Mesenchymal stem cell (in vitro differentiated cells and primary cell): ENCODE results near the gene DENND4A.

Experiments
- DNase-seq: peaks from one replicate; pipeline ENCODE4 v3.0.0-alpha.2; 2013
- H2AFZ ChIP-seq: one replicate; pipeline ENCODE4 v1.6.1; 2013; ENCODE audit warnings: low read depth, mild to moderate bottlenecking, control low read depth, inconsistent platforms, low read length, moderate library complexity
- H2AK5ac ChIP-seq: 2 replicates; pipeline ENCODE4 v1.6.1; 2013; ENCODE audit warnings: low read length, moderate library complexity, mild to moderate bottlenecking, inconsistent platforms; ENCODE audit not compliant: severe bottlenecking
- H2BK120ac ChIP-seq: one replicate; pipeline ENCODE4 v1.6.1; 2013; ENCODE audit warnings: low read depth, mild to moderate bottlenecking, inconsistent platforms, low read length, moderate library complexity
- H2BK12ac ChIP-seq, 2 experiments: one replicate each; pipeline ENCODE4 v1.6.1; 2013; ENCODE audit warnings: inconsistent platforms in 2 of 2, low read length in 2 of 2, mild to moderate bottlenecking in 2 of 2, moderate library complexity in 2 of 2, control low read depth in 1 of 2
- H2BK15ac ChIP-seq: one replicate; pipeline ENCODE4 v1.6.1; 2013; ENCODE audit warnings: mild to moderate bottlenecking, low read depth, inconsistent platforms; ENCODE audit not compliant: poor library complexity, severe bottlenecking
- H2BK5ac ChIP-seq: 2 replicates; pipeline ENCODE4 v1.6.1; 2013; ENCODE audit warnings: low read depth, mild to moderate bottlenecking, low read length, control low read depth, inconsistent platforms; ENCODE audit not compliant: poor library complexity, severe bottlenecking
- H3K14ac ChIP-seq, 2 experiments: one replicate each; pipeline ENCODE4 v1.6.1; 2013; ENCODE audit warnings: inconsistent platforms in 2 of 2, low read length in 2 of 2, control low read depth in 1 of 2, mild to moderate bottlenecking in 1 of 2, moderate library complexity in 1 of 2
- H3K18ac ChIP-seq, 2 experiments: one replicate each; pipeline ENCODE4 v1.6.1; 2013; ENCODE audit warnings: inconsistent platforms in 2 of 2, low read length in 2 of 2, control low read depth in 1 of 2, low read depth in 1 of 2, mild to moderate bottlenecking in 1 of 2
- H3K23ac ChIP-seq, 2 experiments: one replicate each; pipeline ENCODE4 v1.6.1; 2013; ENCODE audit warnings: inconsistent platforms in 2 of 2, low read length in 2 of 2, mild to moderate bottlenecking in 2 of 2, moderate library complexity in 2 of 2, control low read depth in 1 of 2
- H3K27ac ChIP-seq: 2 replicates; pipeline ENCODE4 v1.5.1; 2013; ENCODE audit warnings: mild to moderate bottlenecking, moderate library complexity, low read length, control low read depth, inconsistent platforms; ENCODE audit not compliant: poor library complexity, severe bottlenecking
- H3K27me3 ChIP-seq, 2 experiments: 2 replicates each; pipeline versions ENCODE4 v1.6.1 to v1.7.0; 2013; ENCODE audit warnings: low read length in 2 of 2, mild to moderate bottlenecking in 2 of 2, moderate library complexity in 2 of 2, control low read depth in 1 of 2, inconsistent platforms in 1 of 2; ENCODE audit not compliant: control insufficient read depth in 1 of 2, insufficient read depth in 1 of 2
- H3K36me3 ChIP-seq, 2 experiments: 2 replicates each; pipeline versions ENCODE4 v1.6.1 to v1.7.0; 2013; ENCODE audit warnings: low read length in 2 of 2, control low read depth in 1 of 2, inconsistent platforms in 1 of 2, low read depth in 1 of 2, mild to moderate bottlenecking in 1 of 2; ENCODE audit not compliant: insufficient read depth in 2 of 2, control insufficient read depth in 1 of 2
- H3K4ac ChIP-seq, 2 experiments: one replicate each; pipeline ENCODE4 v1.6.1; 2013; ENCODE audit warnings: inconsistent platforms in 2 of 2, low read length in 2 of 2, mild to moderate bottlenecking in 2 of 2, moderate library complexity in 2 of 2, control low read depth in 1 of 2, low read depth in 1 of 2
- H3K4me1 ChIP-seq: 2 replicates; pipeline ENCODE4 v1.6.1; 2013; ENCODE audit warnings: low read depth, low read length, control low read depth; ENCODE audit not compliant: control insufficient read depth, insufficient read depth
- H3K4me2 ChIP-seq: 2 replicates; pipeline ENCODE4 v1.6.1; 2013; ENCODE audit warnings: low read length, mild to moderate bottlenecking, inconsistent platforms; ENCODE audit not compliant: poor library complexity, severe bottlenecking
- H3K4me3 ChIP-seq, 2 experiments: 2 replicates each; pipeline versions ENCODE4 v1.5.1 to v1.7.0; 2013; ENCODE audit warnings: low read length in 2 of 2, mild to moderate bottlenecking in 2 of 2, control low read depth in 1 of 2, low read depth in 1 of 2; ENCODE audit not compliant: insufficient read depth in 1 of 2
- H3K79me1 ChIP-seq: replicated peaks from 2 replicates; pipeline ENCODE4 v1.6.1; 2013; ENCODE audit warnings: mild to moderate bottlenecking, control low read depth, low read length, inconsistent platforms; ENCODE audit not compliant: poor library complexity, severe bottlenecking
- H3K9ac ChIP-seq: 2 replicates; pipeline ENCODE4 v1.7.0; 2013; ENCODE audit warnings: mild to moderate bottlenecking, low read length, moderate library complexity
- H3K9me3 ChIP-seq: 2 replicates; pipeline ENCODE4 v1.7.0; 2013; ENCODE audit warnings: mild to moderate bottlenecking, low read length; ENCODE audit not compliant: control insufficient read depth
- H4K8ac ChIP-seq: one replicate; pipeline ENCODE4 v1.6.1; 2013; ENCODE audit warnings: inconsistent platforms, mild to moderate bottlenecking, low read length, moderate library complexity
- H4K91ac ChIP-seq: one replicate; pipeline ENCODE4 v1.6.1; 2013; ENCODE audit warnings: mild to moderate bottlenecking, low read length, inconsistent platforms
- WGBS: methylation state at CpG from one replicate; pipeline ENCODE4 v1.1.7; 2013; ENCODE audit warnings: mixed read lengths; 5-methylcytosine and 5-hydroxymethylcytosine counted together

The DENND4A gene

GRCh38 chr15:65789759-65790425, 2.2 kb downstream of the DENND4A start:
- Histone ChIP-seq H3K27me3 (no peaks in the 10 kb centered on the region), H4K91ac (no peak overlapping the region), H3K4ac (no peak overlapping the region), H2BK120ac (no peak overlapping the region), H2AK5ac (no peak overlapping the region), H2BK15ac (no peak overlapping the region), H3K9me3 (no peaks in the 10 kb centered on the region), H3K36me3 (no peaks in the 10 kb centered on the region), H4K8ac (no peak overlapping the region), H3K9ac (peak overlapping the region; percentile 94), H2BK12ac (no peak overlapping the region), H3K14ac (no peak overlapping the region), H3K4me1 (peaks cover 7% of the 10 kb centered on the region), H3K23ac (no peak overlapping the region), H3K79me1 (peaks cover 3% of the 10 kb centered on the region), H3K18ac (no peak overlapping the region), H3K4me3 (peak overlapping the region in 1 of 2 experiments; percentile 87), H2AFZ (no peak overlapping the region), H3K27ac (no peak overlapping the region), H3K4me2 (no peak overlapping the region), H2BK5ac (no peak overlapping the region)
- WGBS: 97% methylated on average over 6 of the region's 10 CpGs
- no peak for DNase-seq

GRCh38 chr15:65789105-65789504, 3.0 kb downstream of the DENND4A start:
- H3K27ac ChIP-seq: no peak overlapping the region
- H3K27me3 ChIP-seq: no peaks in the 10 kb centered on the region
- H3K18ac ChIP-seq: no peak overlapping the region
- H3K4me1 ChIP-seq: peaks cover 7% of the 10 kb centered on the region
- DNase-seq: no peak
- H4K91ac ChIP-seq: no peak overlapping the region
- H3K4me2 ChIP-seq: no peak overlapping the region
- no peak overlapping the region for H3K4ac ChIP-seq
- no peak overlapping the region for H2BK120ac ChIP-seq
- WGBS: 100% methylated on average over 1 of the region's 3 CpGs
- H3K9me3 ChIP-seq: no peaks in the 10 kb centered on the region
- peaks cover 3% of the 10 kb centered on the region for H3K79me1 ChIP-seq
- no peak overlapping the region for H3K4me3 ChIP-seq
- no peaks in the 10 kb centered on the region for H3K36me3 ChIP-seq
- no peak overlapping the region for H4K8ac ChIP-seq
- no peak overlapping the region for H3K23ac ChIP-seq
- H2AK5ac ChIP-seq: no peak overlapping the region
- H2BK12ac ChIP-seq: no peak overlapping the region
- no peak overlapping the region for H2BK15ac ChIP-seq
- no peak overlapping the region for H3K14ac ChIP-seq
- H2AFZ ChIP-seq: no peak overlapping the region
- H3K9ac ChIP-seq: no peak overlapping the region
- H2BK5ac ChIP-seq: no peak overlapping the region

GRCh38 chr15:65787260-65787659, 4.8 kb downstream of the DENND4A start:
- no peak overlapping the region for H2BK12ac ChIP-seq
- no peak overlapping the region for H4K8ac ChIP-seq
- H3K36me3 ChIP-seq: peaks cover 0 to 3% of the 10 kb centered on the region in 2 experiments
- no peak overlapping the region for H2BK5ac ChIP-seq
- H3K4me3 ChIP-seq: no peak overlapping the region
- H2BK120ac ChIP-seq: no peak overlapping the region
- no peak for DNase-seq
- no peaks in the 10 kb centered on the region for H3K9me3 ChIP-seq
- H3K9ac ChIP-seq: peak overlapping the region; percentile 39
- peaks cover 4% of the 10 kb centered on the region for H3K4me1 ChIP-seq
- no peak overlapping the region for H2AFZ ChIP-seq
- H3K79me1 ChIP-seq: peaks cover 4% of the 10 kb centered on the region
- 63% methylated on average over 2 of the region's 2 CpGs for WGBS
- H3K27ac ChIP-seq: peak overlapping the region; percentile 36
- H3K27me3 ChIP-seq: no peaks in the 10 kb centered on the region
- no peak overlapping the region for H2BK15ac ChIP-seq
- H2AK5ac ChIP-seq: no peak overlapping the region
- H3K23ac ChIP-seq: no peak overlapping the region
- no peak overlapping the region for H3K14ac ChIP-seq
- no peak overlapping the region for H3K18ac ChIP-seq
- no peak overlapping the region for H4K91ac ChIP-seq
- no peak overlapping the region for H3K4ac ChIP-seq
- H3K4me2 ChIP-seq: no peak overlapping the region

GRCh38 chr15:65785151-65785550, 6.9 kb downstream of the DENND4A start:
- Histone ChIP-seq H3K79me1 (peaks cover 9% of the 10 kb centered on the region), H2AK5ac (no peak overlapping the region), H3K27ac (no peak overlapping the region), H3K18ac (no peak overlapping the region), H3K4me2 (no peak overlapping the region), H2BK120ac (no peak overlapping the region), H3K9me3 (no peaks in the 10 kb centered on the region), H3K27me3 (no peaks in the 10 kb centered on the region), H3K36me3 (peaks cover 0 to 3% of the 10 kb centered on the region in 2 experiments), H3K14ac (no peak overlapping the region), H3K4me3 (no peak overlapping the region), H2AFZ (no peak overlapping the region), H4K8ac (no peak overlapping the region), H2BK12ac (no peak overlapping the region), H2BK15ac (no peak overlapping the region), H2BK5ac (no peak overlapping the region), H3K23ac (no peak overlapping the region), H3K4me1 (peaks cover 4% of the 10 kb centered on the region), H3K4ac (no peak overlapping the region), H3K9ac (no peak overlapping the region), H4K91ac (no peak overlapping the region)
- no peak for DNase-seq
- WGBS: 96% methylated on average over 3 of the region's 6 CpGs
